ENCODE data around the gene GPR83.

GPR83 gene

GRCh38 chr11:94433049-94433448, 31.8 kb upstream of the GPR83 start:
- Histone ChIP-seq H3K9me3 (no peaks in the 10 kb centered on the region), H3K27me3 (no peaks in the 10 kb centered on the region), H3K36me3 (peaks cover 33% of the 10 kb centered on the region), H3K4me1 (no peaks in the 10 kb centered on the region), H3K4me3 (ENCODE audit: low read depth, low read length) (no peak overlapping the region)
- DNase-seq: no peak
- TF ChIP-seq CTCF (IDR thresholded peaks at IDR 0.05; ENCODE audit: low read depth, low read length): no peak

DNA sequence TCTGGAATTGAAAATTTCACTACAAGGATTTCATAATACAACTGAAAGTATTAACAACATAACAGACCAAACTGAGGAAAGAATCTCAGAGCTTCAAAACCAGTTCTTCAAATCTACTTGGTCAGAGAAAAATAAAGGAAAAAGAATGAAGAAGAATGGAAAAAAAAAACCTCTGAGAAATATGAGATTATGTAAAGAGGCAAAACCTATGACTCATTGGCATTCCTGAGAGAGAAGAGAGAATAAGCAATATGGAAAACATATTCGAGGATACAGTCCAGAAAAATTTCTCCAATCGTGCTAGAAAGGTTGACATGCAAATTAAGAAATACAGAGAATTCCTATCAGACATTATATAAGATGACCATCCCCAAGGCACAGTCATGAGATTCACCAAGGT, 23.4 kb upstream of the GPR83 start:
- no peak overlapping the region for H3K4me3 ChIP-seq (ENCODE audit: low read depth, low read length)

DNA sequence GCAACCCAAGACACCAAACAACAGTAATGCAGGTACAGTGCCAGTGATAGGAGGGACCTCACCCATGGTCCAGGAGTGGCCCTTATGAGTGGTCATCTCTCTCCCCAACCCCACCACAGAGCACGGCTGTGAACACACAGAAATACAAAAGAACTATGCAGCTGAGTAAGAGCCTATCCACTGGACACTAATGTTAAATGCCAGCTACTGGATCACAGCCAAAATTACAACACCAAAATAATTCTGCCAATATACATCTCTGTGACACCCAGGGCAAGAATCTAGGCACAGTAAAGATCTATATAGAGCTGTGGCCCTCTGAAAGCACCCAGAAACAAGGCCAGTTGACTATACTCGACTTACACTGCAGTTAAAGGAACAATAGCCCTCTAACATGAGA, 22.8 kb upstream of the GPR83 start:
- no peak for TF ChIP-seq CTCF (IDR thresholded peaks at IDR 0.05; ENCODE audit: low read depth, low read length)
- Histone ChIP-seq H3K27me3 (no peaks in the 10 kb centered on the region), H3K4me3 (ENCODE audit: low read depth, low read length) (no peak overlapping the region), H3K4me1 (no peaks in the 10 kb centered on the region), H3K36me3 (peaks cover 19% of the 10 kb centered on the region), H3K9me3 (no peaks in the 10 kb centered on the region)
- DNase-seq: no peak

More for the DNA sequence above, 23.4 kb upstream of the GPR83 start:
- Histone ChIP-seq H3K4me1 (no peaks in the 10 kb centered on the region), H3K9me3 (no peaks in the 10 kb centered on the region), H3K36me3 (peaks cover 25% of the 10 kb centered on the region), H3K27me3 (no peaks in the 10 kb centered on the region)
- no peak for DNase-seq
- TF ChIP-seq CTCF (IDR thresholded peaks at IDR 0.05; ENCODE audit: low read depth, low read length): no peak

DNA sequence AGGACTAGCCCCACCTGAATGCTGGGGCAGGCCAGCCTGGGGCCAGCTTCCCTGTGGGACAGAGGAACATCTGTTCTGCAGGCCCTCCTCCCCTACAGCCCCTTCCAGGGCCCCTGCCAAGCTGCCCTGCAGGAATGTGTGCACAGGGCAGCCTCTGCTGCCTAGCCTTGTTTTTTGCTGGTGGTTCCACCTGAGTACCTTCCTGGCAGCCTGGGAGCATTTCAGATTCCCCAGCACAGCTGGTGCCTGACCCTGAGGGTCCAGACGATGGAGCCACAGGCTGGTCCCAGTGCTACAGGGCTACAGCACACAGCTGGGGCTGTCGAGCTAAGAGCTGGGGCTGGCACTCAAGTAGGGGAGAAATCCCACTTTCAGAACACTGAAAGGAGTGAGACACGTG, 22.3 kb upstream of the GPR83 start:
- no peak for TF ChIP-seq CTCF (IDR thresholded peaks at IDR 0.05; ENCODE audit: low read depth, low read length)
- no peaks in the 10 kb centered on the region for H3K27me3 ChIP-seq
- H3K36me3 ChIP-seq: peaks cover 16% of the 10 kb centered on the region
- no peak for DNase-seq
- no peaks in the 10 kb centered on the region for H3K9me3 ChIP-seq
- H3K4me3 ChIP-seq (ENCODE audit: low read depth, low read length): no peak overlapping the region
- H3K4me1 ChIP-seq: no peaks in the 10 kb centered on the region

- DNase-seq: no peak
- Histone ChIP-seq H3K27me3 (no peaks in the 10 kb centered on the region), H3K36me3 (peaks cover 5% of the 10 kb centered on the region), H3K4me3 (ENCODE audit: low read depth, low read length) (no peak overlapping the region), H3K4me1 (no peaks in the 10 kb centered on the region), H3K9me3 (no peaks in the 10 kb centered on the region)
- no peak for TF ChIP-seq CTCF (IDR thresholded peaks at IDR 0.05; ENCODE audit: low read depth, low read length)
Observed at GRCh38 chr11:94418123-94418765, 17.0 kb upstream of the GPR83 start.

- H3K36me3 ChIP-seq: no peaks in the 10 kb centered on the region
- peak; percentile 73 for TF ChIP-seq CTCF (IDR thresholded peaks at IDR 0.05; ENCODE audit: low read depth, low read length)
- H3K4me1 ChIP-seq: no peaks in the 10 kb centered on the region
- no peaks in the 10 kb centered on the region for H3K9me3 ChIP-seq
- H3K27me3 ChIP-seq: no peaks in the 10 kb centered on the region
- no peak for DNase-seq
- no peak overlapping the region for H3K4me3 ChIP-seq (ENCODE audit: low read depth, low read length)
Observed at GRCh38 chr11:94417386-94417987, 16.3 kb upstream of the GPR83 start.

Data from BE2C (cell line).